ENCODE data around the gene TMEM39A.
A peak's percentile ranks its signal among the peaks of the same experiment; 100 is the strongest.

Gene TMEM39A

GRCh38 chr3:119463171-119464169 lies at the start of gene TMEM39A:
TSS of gene TMEM39A (minus strand) at chr3:119463615. CDS start at chr3:119462074, 1,541 bp downstream.
- peak; percentile 98 to 99 for DNase-seq

GRCh38 chr3:119510690-119511089 lies 47.3 kb upstream of the TMEM39A start:
- DNase-seq: no peak

DNA sequence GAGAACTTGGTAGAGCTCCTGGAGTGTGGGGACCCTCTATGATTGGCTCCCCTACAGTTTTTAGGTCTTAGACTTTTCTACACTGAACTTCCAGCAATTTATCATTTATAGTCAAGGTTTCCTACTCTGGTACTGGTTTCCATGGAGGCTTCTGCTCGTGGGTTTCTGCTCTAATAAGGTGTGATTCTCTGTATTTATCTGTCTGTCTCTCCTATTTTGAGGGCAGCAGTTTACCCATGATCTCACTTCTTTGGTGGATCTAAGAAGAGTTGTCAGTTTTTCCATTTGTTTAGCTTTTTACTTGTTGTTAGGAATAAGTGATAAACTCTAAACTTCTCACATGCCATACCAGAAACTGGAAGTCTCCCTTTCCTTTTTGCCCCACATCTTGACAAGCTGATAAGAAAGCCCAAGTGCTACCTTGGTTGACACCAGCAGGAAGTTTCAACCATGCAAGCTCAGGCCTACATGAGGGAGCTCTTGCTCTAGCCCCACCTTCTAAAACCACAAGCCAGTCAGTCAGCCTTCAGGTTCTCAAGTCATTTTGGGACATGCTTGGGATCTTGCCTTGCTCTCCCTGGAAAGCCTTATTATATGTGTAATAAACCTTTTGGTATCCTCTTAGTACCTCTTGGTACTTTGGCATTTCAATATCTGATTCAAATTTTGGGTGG lies 44.9 kb upstream of the TMEM39A start:
- peak in 1 of 2 donors; percentile 7 for DNase-seq

DNA sequence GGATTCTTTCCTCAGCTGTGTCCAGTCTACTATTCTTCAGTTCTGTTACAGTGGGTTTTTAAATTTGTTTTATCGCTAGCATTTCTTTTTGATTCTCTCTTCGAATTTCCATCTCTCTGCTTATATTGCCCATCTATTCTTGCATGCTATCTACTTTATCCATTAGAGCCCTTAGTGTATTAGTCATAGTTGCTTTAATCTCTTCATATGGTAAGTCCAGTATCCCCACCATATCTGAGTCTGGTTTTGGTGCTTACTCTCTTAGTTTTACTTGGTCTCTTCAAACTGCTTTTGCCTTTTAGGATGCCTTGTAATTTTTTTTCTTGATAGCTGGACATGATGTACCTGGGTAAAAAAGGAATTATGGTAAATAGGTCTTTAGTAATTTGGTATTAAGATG lies 44.0 kb upstream of the TMEM39A start:
- DNase-seq: no peak

- no peak for DNase-seq
These were observed 43.2 kb upstream of the TMEM39A start for GRCh38 chr3:119506631-119507030.

DNA sequence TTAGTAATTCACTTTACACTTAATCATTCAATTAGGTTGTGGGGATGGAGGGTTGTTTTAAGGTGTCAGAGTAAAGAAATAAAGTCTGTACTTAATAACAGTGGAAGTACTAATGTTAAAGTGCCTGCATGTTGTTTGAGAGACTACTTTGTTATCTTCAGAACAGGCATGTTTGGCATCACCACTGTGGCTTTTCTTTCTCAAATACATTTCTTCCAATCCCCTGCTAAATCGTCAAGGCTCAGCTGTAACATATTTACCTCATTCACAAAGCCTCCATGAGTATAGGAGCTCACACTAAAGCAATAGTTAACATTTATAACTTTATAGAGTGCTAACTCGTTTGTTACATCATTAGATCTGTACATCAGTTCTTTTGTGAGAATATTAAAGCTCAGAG lies 37.5 kb upstream of the TMEM39A start:
- DNase-seq: no peak

GRCh38 chr3:119500265-119500664 lies 36.9 kb upstream of the TMEM39A start:
- DNase-seq: no peak

GRCh38 chr3:119498186-119499011 lies 35.0 kb upstream of the TMEM39A start, which contains the start of gene TIMMDC1:
TSS of gene TIMMDC1 (plus strand) at chr3:119498547. CDS start at chr3:119498734, 187 bp downstream.
- peak; percentile 97 for DNase-seq

GRCh38 chr3:119497820-119498185 lies 34.4 kb upstream of the TMEM39A start:
- DNase-seq: no peak

GRCh38 chr3:119494597-119494996 lies 31.2 kb upstream of the TMEM39A start:
- DNase-seq: no peak

DNA sequence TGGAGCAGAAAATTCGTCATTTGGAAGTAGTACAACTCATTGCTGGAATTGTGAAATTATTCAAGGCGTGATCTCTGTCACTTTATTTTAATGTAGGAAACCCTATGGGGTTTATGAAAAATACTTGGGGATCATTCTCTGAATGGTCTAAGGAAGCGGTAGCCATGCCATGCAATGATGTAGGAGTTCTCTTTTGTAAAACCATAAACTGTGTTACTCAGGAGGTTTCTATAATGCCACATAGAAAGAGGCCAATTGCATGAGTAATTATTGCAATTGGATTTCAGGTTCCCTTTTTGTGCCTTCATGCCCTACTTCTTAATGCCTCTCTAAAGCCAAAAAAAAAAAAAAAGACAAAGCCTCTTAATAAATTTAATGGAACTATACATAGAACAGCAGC lies 29.4 kb upstream of the TMEM39A start:
- DNase-seq: no peak

GRCh38 chr3:119492128-119492527 lies 28.7 kb upstream of the TMEM39A start:
- no peak for DNase-seq

DNA sequence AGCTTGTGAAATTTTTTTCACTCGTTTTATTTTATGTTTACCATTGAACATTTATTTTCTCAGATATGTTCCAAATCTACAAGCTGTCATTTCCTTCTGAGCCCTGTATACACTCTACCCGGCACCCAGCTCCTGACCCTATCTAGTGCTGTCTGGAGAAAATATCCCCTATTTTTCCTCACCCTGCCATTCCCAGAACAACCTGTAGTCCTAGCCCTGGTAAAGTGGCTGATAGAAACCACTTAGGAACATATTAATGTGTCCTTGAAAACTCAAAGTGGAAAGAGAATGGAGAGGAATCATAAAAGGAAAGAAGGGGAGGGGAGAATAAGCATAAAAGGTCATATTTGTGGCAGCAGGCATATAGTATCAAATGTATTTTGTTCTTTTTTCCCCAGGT lies 26.7 kb upstream of the TMEM39A start:
- no peak for DNase-seq

DNA sequence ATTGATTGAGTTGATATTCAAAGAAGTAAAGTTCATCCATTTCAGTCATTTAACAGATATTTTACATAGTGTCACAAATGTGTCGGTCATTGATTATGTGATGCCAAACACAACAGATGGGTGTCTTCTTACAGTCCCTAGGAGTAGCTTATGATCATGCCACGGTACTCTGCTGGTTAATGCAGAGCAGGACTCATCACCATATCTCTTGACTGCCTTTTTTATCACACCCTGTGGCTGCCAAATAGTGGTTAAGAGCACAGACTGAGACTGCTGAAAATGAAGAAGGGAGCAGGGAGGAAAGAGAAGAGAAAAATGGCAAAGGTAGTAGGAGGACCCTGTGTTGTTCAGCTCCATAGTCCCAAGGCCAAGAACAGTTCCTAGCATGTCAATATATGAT lies 22.1 kb upstream of the TMEM39A start:
- DNase-seq: no peak

DNA sequence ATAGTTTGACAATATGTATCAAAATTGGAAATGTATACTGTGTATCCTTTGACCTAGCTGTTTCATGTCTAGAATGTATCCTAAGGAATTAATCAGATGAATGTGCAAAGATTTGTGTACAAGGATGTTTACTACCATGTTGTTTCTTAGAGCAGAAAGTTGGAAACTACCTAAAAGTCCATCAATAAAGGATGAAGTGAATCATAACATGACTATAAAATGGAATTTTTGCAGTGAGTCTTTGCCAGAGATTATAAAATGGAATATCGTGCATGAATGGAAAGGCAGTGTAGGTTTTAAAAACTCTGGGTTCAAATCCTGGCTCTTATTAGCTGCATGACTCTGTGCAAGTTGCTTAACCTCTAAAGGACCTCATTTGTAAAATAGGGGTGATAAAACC lies 19.7 kb upstream of the TMEM39A start:
- DNase-seq: no peak

DNA sequence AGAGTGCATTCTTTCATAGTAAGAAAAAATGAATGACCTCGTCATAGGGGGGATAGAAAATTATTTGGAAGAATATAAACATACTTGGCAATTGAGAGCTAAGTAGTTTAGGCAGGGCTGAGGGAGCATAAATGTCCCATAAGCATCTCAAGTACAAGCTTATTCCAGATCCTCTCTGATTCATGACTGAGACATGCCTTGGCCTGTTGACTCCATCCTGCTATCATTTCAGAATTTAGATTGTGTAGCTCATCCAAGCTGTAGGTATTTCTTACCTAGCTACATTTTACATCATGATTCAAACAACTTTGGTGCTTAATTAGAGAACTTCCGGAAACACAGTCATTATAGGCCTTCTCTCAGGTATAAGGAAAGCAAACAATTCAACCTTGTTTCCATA lies 17.7 kb upstream of the TMEM39A start:
- no peak for DNase-seq

DNA sequence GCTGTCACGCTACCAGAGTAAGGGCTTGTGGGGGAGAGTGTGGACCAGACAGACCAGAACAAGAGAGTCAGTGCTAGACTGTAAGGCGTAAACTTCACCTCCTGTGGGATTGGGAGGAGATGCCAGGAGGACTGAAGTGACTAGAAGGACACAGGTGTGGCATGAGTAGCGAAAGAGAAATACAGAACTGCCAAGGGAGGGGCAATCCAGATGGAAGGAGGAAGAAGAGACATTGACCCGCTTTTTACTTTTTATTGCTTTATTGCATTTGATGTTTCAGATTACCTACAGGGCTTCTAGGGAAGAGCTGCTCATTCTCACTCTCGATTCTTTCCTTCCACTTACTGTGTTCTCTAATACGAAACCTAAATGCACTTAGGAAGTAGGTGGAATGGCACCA lies 7.5 kb upstream of the TMEM39A start:
- no peak for DNase-seq

DNA sequence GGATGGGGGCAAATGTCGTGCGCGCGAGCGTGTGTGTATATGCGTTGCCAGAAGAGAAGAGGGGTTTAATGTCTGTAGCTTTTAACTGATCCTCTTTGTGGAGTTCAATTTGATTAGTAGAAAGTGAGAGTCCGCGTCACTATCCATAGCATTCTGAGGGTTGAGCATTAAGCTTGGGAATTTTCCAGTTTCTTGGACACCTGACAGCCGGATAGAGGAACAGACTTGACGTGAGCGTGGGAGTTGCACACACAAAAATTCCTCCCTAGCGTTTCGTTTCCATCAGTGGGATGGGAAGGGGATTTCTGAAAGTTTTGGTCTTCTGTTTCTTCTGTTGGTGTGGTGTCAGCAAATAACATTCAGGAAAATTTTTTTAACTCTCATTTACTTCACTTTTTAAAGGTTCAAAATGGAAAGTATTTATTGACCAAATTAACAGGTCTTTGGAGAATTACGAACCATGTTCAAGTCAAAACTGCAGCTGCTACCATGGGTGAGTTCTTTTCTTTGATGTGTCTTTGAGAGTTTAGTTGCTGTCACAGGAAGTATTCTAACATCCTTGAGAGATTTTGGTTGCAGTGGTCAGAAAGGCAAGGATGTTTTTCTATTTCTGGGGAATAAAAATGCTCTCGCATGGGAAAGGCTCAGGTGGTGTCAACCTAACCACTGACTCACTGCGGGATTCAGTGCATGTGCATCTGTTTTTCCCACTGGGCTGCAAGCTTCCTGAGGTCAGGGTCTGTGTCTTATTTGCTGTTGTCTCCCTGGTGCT lies 6.2 kb upstream of the TMEM39A start:
- DNase-seq: peak in 1 of 2 donors; percentile 23

DNA sequence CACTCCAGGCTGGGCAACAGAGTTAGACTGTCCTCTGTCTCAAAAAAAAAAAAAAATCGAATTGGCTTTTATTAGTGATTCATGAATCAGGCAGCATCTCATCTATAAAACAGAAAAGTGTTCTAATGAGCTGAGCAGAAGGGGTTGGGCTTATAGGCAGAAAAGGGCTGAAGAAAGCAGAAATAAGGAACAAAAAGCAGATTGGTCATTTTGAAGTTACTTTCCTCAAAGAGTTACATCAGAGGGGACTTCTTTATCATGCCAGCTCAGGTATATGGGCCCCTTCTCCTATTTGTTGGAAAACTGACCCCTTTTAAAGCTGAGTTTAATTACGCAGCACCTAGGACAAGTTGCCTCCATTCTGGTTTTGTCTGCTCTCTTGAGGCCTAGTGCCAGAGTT lies 4.6 kb upstream of the TMEM39A start:
- DNase-seq: no peak

DNA sequence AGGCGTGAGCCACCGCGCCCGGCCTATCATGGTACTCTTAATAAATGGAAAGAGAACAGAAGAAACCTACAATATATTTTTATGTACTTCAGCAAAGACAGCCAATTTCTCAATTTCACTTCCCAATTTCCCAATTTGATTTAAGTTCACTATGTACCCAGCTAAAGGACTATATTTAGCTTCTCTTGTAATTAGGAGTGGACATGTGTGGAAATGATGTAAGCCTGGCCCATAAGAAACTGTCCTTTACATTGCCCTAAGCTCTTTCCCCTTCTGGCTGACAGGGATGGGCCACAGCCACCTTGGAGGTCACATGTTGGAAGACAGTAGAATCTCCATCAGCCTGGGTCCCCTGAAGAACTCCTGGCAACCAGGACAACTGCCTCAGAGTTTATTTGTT lies 6.2 kb downstream of the TMEM39A start:
- DNase-seq: no peak

DNA sequence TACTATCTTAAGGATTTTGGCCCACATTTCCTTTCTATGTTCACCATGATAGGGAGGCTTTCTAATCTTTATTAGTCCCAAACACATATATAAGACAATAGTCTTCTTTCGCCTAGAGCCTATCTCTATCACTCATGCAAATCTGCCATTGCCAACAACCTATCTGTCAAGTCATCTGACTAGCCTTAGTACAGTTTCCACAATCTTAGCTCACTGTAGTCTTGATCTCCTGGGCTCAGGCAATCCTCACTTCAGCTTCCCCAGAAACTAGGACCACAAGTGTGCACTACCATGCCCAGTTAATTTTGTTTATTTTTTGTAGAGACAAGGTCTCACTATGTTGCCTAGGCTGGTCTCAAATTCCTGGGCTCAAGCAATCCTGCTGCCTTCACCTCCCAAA lies 6.9 kb downstream of the TMEM39A start:
- no peak for DNase-seq

DNA sequence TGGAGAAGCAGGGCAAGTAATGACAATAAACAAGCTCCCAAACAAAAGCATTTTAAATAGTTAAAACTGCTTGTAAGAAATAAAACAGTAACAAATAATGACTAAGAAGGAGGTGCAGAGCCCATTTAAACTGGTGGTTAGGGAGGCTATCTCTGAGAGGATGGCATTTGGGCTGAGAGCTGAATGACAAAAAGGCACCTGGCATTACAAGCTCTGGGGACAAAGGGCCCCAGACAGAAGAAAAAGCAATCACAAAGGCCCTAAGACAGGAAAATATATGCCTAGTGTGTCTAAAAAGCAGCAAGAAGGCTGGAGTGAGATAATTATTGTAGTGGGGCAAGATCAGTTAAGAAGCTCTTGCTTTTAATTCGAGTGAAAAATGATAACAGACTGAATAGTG lies 9.6 kb downstream of the TMEM39A start:
- no peak for DNase-seq
